K562 (cell line): Measurements from ENCODE around the gene EIF1. TPM values are rescaled to one million over a fixed set of nuclear protein-coding genes. Genes with fewer than 3 reads are reported as not detected.

ENCODE experiments used
- CEBPB ChIP-seq: fragments of 450-650 bp; IDR thresholded peaks from 2 replicates; pipeline ENCODE4 v1.6.1; 2016; ENCODE audit warnings: missing genetic modification characterization, missing compliant biosample characterization
- CEBPZ ChIP-seq: fragments of 150-350 bp; IDR thresholded peaks from 2 replicates; pipeline ENCODE4 v1.6.1; 2014; ENCODE audit warnings: low read depth, mild to moderate bottlenecking, low read length, borderline replicate concordance
- GTF3C2 ChIP-seq: IDR thresholded peaks from 3 replicates; pipeline ENCODE4 v1.6.1; 2011; ENCODE audit warnings: borderline replicate concordance, mild to moderate bottlenecking, moderate library complexity; ENCODE audit not compliant: insufficient read length; ENCODE audit errors: extremely low read depth
- HMG20A ChIP-seq: fragments of 450-650 bp; formaldehyde crosslinking; conservative IDR thresholded peaks from 2 replicates; pipeline ENCODE4 v1.4.0; 2020; ENCODE audit warnings: mild to moderate bottlenecking, mixed read lengths
- KHSRP ChIP-seq: fragments of 450-650 bp; IDR thresholded peaks from 2 replicates; pipeline ENCODE4 v1.6.1; 2017
- MAZ ChIP-seq, 2 experiments: fragments of 450-650 bp in 1 of 2; sonication (generic) in 1 of 2; formaldehyde crosslinking; IDR thresholded peaks in 1 of 2; conservative IDR thresholded peaks in 1 of 2; 2 replicates each; pipeline versions ENCODE4 v1.4.0 to v1.5.0; 2020; ENCODE audit warnings: mild to moderate bottlenecking in 1 of 2, missing genetic modification reagents in 1 of 2
- MLX ChIP-seq, 2 experiments: fragments of 450-650 bp in 1 of 2; sonication (generic) in 1 of 2; formaldehyde crosslinking; conservative IDR thresholded peaks; 2 replicates each; pipeline versions ENCODE4 v1.4.0 to v1.8.1; 2020 to 2022; ENCODE audit warnings: mild to moderate bottlenecking in 1 of 2, missing genetic modification reagents in 1 of 2
- MXI1 ChIP-seq: IDR thresholded peaks from 2 replicates; pipeline ENCODE4 v1.6.1; 2011; ENCODE audit warnings: low read depth, mild to moderate bottlenecking, improper control_type of control experiment, low read length
- NCOR1 ChIP-seq: fragments of 450-650 bp; IDR thresholded peaks from 2 replicates; pipeline ENCODE4 v1.6.1; 2016; ENCODE audit warnings: mild to moderate bottlenecking, moderate library complexity
- NFATC3 ChIP-seq: fragments of 450-650 bp; IDR thresholded peaks from 2 replicates; pipeline ENCODE4 v1.6.1; 2017; ENCODE audit warnings: mild to moderate bottlenecking
- POLR3G ChIP-seq: IDR thresholded peaks from 2 replicates; pipeline ENCODE4 v1.6.1; 2011; ENCODE audit not compliant: insufficient read length, insufficient replicate concordance; ENCODE audit errors: extremely low read depth
- PPARD ChIP-seq: fragments of 250-450 bp; sonication (Bioruptor Pico); IDR thresholded peaks from 2 replicates; pipeline ENCODE4 v1.8.0; 2022; ENCODE audit warnings: inconsistent platforms, mild to moderate bottlenecking, moderate library complexity
- SMARCB1 ChIP-seq: IDR thresholded peaks from 2 replicates; pipeline ENCODE4 v1.6.1; 2011; ENCODE audit warnings: improper control_type of control experiment, low read depth; ENCODE audit not compliant: insufficient read length
- TEAD4 ChIP-seq, 2 experiments: sonication (generic) in 1 of 2; formaldehyde crosslinking in 1 of 2; IDR thresholded peaks; 2 replicates each; pipeline versions ENCODE4 v1.6.1 to v1.8.0; 2012 to 2022; ENCODE audit warnings: borderline replicate concordance in 1 of 2, inconsistent platforms in 1 of 2, low read length in 1 of 2, mild to moderate bottlenecking in 1 of 2, missing genetic modification reagents in 1 of 2
- ZNF143 ChIP-seq: sonication (generic); formaldehyde crosslinking; IDR thresholded peaks from 2 replicates; pipeline ENCODE4 v1.9.0; 2022; ENCODE audit warnings: mild to moderate bottlenecking, missing genetic modification reagents
- ZNF232 ChIP-seq: sonication (generic); formaldehyde crosslinking; IDR thresholded peaks from 2 replicates; pipeline ENCODE4 v1.8.0; 2022; ENCODE audit warnings: mild to moderate bottlenecking, missing genetic modification reagents
- ZNF740 ChIP-seq, 3 experiments: fragments of 200-800 bp in 1 of 3; sonication (Bioruptor generic) in 1 of 3; sonication (generic) in 1 of 3; formaldehyde crosslinking in 1 of 3; IDR thresholded peaks; 2 replicates each; pipeline versions ENCODE4 v1.6.1 to v1.8.0; 2016 to 2022; ENCODE audit warnings: mild to moderate bottlenecking in 2 of 3, missing compliant biosample characterization in 2 of 3, missing genetic modification characterization in 2 of 3, missing genetic modification reagents in 1 of 3
- polyA plus RNA-seq, 8 experiments: library from polyadenylated mRNA; depleted of rRNA in 4 of 8; stranded (reverse) in 5 of 8; unstranded in 3 of 8; fragments of >200 nt; fragmentation: Nextera tagmentation in 2 of 8; fragmentation: Illumina TruSeq in 1 of 8; extraction: Ambion mirVana in 2 of 8; extraction: Trizol in 1 of 8; gene quantifications; 2 replicates each; pipeline versions ENCODE4 v1.2.1 to v1.2.3, GENCODE V29; 2011 to 2014; ENCODE audit warnings: inconsistent platforms in 1 of 8, missing spikeins in 1 of 8
- total RNA-seq, 7 experiments: library from RNA; depleted of rRNA in 6 of 7; stranded (reverse); fragments of >200 nt in 6 of 7; fragmentation: Illumina TruSeq in 2 of 7; extraction: Trizol in 2 of 7; gene quantifications; 2 replicates each; pipeline versions ENCODE4 v1.2.1 to v1.2.3, GENCODE V29; 2011 to 2021; ENCODE audit warnings: low replicate concordance in 1 of 7

Gene EIF1
- total and polyA plus RNA-seq, 9 of the 15 experiments (the other 6 are each of a cell fraction or from before 2014, with no cell fraction given) = 67.0 to 1,204 (median 320) TPM

- TF ChIP-seq ZNF740 (CRISPR knock-in tag; IDR thresholded peaks at IDR 0.05) (no peak), ZNF740 (tag; IDR thresholded peaks at IDR 0.05) (no peak), ZNF143 (CRISPR knock-in tag) (no peak), CEBPB (tag) (peak; percentile 91), MLX (CRISPR knock-in tag; conservative IDR thresholded peaks at IDR 0.05) (no peak), ZNF232 (CRISPR knock-in tag) (no peak), SMARCB1 (no peak), PPARD (CRISPR knock-in tag) (no peak), GTF3C2 (no peak), HMG20A (no peak), NCOR1 (no peak), NFATC3 (no peak), MAZ (CRISPR knock-in tag; conservative IDR thresholded peaks at IDR 0.05 in 1 of 2, IDR thresholded peaks at IDR 0.05 in 1 of 2) (no peak; a peak in 2 of 4 replicates), POLR3G (no peak), CEBPZ (no peak), MXI1 (0 out of 2 replicates have a peak, but pooled peaks have one; percentile 33), KHSRP (no peak; the same call in 1 of the 2 replicates), TEAD4 (IDR thresholded peaks at IDR 0.05; ENCODE audit: low read length) (no peak), TEAD4 (CRISPR knock-in tag; IDR thresholded peaks at IDR 0.05; ENCODE audit: borderline replicate concordance) (no peak)
These were observed 1.0 kb downstream of the EIF1 start (continued) for GRCh38 chr17:41689497-41690299.
